ENCODE data around the gene COPS3.
"Not testable (repeated sequence)": the region's sequence is repeated elsewhere in the genome, so short reads cannot be mapped to it uniquely, and the experiment has no call there.

Gene COPS3

DNA sequence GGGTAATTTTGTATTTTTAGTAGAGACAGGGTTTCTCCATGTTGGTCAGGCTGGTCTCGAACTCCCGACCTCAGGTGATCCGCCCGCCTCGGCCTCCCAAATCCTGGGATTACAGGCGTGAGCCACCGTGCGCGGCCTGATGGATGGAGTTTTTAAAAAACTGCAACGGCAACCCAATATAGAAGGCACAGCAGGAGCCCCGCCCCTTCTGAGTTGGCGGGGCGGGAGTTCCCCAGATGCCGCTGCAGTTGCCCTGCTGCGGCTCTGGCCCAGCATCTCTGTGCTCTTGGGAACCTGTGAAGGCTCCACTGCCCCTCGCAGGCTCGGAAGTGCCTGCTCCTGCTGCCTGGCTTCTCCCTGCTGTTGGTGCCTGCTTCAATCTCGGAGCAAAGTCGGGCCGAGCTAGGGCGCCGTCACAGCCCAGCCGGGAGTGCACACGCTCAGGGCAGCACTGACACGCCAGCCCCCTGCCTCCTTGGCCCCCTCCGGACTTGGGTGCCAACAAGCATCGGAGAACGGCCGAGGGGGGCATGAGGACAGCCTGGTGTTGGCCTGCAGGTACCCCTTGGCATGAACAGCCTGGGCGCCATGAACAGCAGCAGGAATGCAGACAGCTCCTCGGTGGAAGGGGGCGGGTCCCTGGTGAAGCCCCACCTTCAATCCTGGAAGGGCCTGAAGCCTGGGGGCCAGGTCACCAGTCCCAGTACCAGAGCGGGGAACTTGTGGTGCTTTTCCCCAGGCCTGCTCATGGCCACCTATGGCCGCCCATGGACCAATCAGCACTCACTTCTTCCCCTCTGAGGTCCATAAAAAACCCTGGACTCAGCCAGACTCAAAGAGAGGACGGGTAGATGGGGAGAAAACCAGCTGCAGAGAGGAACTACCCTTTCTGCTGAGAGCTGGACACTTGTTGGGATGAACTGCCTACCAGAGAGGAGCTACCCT, 19.9 kb upstream of the COPS3 start:
- no peak for FAIRE-seq

DNA sequence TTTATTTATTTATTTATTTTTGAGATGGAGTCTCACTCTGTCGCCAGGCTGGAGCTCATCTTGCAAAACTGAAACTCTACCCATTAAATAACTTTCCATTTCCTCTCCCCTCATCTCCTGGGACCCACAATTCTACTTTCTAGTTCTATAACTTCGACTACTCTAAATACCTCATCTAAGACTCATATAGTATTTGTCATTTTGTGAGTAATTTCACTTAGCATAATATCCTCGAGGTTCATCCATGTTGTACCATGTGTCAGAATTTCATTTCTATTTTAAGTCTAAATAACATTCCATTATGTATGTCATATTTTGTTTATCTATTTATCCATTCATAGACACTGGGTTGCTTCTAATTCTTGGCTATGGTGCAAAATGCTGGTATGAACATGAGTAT, 17.1 kb upstream of the COPS3 start:
- FAIRE-seq = no peak

GRCh38 chr17:17297217-17297616, 16.2 kb upstream of the COPS3 start:
- FAIRE-seq = no peak

DNA sequence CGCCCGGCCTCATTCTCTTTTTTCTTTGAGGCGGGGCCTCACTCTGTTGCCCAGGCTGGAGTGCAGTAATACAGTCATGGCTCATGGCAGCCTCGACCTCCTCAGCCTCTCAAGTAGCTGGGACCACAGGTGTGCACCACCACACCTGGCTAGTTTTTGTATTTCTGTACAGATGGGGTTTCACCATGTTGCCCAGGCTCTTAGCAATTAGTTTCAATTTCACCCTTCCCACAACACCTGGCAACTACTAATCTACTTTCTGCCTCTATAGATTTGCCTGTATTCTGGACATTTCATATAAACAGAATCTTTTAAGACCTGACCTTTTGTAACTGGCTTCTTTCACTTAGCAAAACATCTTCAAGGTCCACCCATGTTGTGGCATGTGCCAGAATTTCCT, 14.1 kb upstream of the COPS3 start:
- no peak for FAIRE-seq

- no peak for FAIRE-seq
These were observed 8.7 kb upstream of the COPS3 start for GRCh38 chr17:17289701-17290100.

GRCh38 chr17:17289086-17289485, 8.0 kb upstream of the COPS3 start:
- FAIRE-seq = no peak

DNA sequence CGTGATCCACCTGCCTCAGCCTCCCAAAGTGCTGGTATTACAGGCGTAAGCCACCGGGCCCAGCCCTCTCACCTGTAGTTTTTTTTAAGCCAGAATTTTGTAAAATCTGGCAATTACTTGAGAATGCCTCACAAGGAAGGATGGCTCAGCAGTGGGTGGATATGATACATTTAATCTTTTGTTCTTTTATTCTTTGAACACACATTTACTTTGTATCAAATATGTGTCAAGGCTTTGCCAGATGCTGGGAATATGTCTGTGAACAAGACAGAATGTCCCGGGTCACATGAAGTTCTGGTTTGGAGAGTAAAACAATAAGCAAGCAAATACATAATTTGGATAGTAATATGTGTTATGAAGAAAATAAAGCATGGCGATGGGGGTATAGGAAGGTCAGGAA, 4.9 kb upstream of the COPS3 start:
- FAIRE-seq = no peak

- FAIRE-seq = no peak
These were observed 1.7 kb downstream of the COPS3 start for GRCh38 chr17:17279316-17279715.

DNA sequence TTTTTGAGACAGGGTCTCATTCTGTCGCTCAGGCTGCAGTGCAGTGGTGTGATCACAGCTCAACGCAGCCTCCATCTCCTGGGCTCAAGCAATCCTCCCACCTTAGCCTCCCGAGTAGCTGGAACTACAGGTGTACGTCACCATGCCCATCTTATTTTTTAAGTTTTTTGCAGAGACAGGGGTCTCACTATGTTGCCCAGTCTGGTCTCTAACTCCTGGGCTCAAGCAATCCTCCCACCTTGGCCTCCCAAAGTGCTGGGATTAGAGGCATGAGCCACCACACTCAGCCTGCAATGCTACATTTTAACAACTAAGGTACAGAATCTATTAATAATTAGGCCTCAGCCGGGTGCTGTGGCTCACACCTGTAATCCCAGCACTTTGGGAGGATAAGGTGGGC, 3.6 kb downstream of the COPS3 start:
- not testable (repeated sequence) for FAIRE-seq

GRCh38 chr17:17275971-17276370, 5.1 kb downstream of the COPS3 start:
- no peak for FAIRE-seq

GRCh38 chr17:17269926-17270773, 10.9 kb downstream of the COPS3 start:
- no peak for FAIRE-seq

GRCh38 chr17:17264430-17264829, 16.6 kb downstream of the COPS3 start:
- FAIRE-seq = no peak

DNA sequence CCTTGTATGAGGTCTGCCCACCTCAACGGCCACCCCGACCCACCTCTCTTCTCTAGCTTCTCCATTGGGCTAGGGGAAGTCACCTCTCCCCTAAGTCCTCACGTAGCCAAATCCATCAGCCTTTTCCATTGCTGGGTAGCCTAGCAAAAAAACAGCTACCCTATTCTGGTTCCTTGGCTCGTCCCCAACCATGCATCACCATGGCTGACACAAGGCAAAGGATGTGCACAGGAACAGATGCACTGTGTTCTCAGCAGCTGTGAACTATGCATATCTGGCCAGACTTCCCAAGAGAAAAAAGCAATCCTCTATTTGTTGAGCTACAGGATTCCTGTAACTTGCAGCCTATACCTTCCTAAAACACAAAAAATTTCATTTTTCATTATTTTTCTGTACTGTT, 22.0 kb downstream of the COPS3 start:
- no peak for FAIRE-seq

DNA sequence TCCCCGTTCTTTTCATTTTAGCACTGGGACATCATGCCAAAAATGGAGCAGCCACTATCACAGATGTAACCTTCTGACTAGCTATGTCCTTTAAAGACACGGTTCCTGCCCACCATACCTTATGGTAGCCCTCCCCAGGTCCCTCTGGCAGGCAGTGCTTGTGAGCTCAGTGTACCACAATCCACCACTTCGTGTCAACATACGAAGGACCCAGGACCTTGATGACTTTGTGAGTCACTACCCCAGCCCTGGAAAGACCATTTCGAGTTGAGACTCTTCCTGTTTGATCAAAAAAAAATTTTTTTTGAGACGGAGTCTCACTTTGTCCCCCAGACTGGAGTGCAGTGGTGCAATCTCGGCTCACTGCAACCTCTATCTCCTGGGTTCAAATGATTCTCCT, 23.0 kb downstream of the COPS3 start:
- FAIRE-seq = no peak

- FAIRE-seq = no peak
These were observed 24.7 kb downstream of the COPS3 start for GRCh38 chr17:17256316-17256715.

DNA sequence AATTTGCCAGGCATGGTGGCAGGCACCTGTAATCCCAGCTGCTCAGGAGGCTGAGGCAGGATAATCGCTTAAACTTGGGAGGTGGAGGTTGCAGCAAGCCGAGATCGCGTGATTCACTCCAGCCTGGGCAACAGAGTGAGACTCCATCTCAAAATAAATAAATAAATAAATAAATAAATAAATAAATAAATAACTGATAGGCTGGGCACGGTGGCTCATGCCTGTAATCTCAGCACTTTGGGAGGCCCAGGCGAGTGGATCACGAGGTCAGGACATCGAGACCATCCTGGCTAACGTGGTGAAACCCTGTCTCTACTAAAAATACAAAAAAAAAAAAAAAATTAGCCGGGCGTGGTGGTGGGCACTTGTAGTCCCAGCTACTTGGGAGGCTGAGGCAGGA, 25.4 kb downstream of the COPS3 start:
- FAIRE-seq = not testable (repeated sequence)

GRCh38 chr17:17254036-17254435, 27.0 kb downstream of the COPS3 start:
- no peak for FAIRE-seq

DNA sequence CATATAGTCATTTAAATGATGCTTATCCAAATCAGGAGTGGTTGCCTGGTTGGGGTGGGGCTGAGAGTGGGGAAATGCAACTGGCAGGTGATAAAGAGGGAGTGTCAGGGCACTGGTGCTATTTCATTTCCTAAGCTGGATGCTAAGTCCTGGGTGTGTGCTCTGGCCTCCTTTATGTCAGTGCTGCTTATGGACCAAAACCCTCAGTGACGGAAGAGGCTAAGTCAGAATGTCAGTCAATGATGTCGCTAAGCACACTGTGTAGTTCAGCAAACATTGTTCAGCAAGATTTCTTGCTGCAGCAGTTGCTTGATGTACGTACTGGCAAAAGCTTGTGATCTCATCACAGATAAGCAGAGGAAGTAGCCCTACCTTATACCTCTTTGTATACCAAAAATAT, 27.6 kb downstream of the COPS3 start:
- FAIRE-seq = no peak

- no peak for FAIRE-seq
These were observed 28.8 kb downstream of the COPS3 start for GRCh38 chr17:17252149-17252661.

- FAIRE-seq = no peak
These were observed 34.2 kb downstream of the COPS3 start for GRCh38 chr17:17246879-17247278.

GRCh38 chr17:17243163-17243562, 37.9 kb downstream of the COPS3 start:
- no peak for FAIRE-seq

GRCh38 chr17:17242246-17242645, 38.8 kb downstream of the COPS3 start:
- no peak for FAIRE-seq

GRCh38 chr17:17241656-17242055, 39.4 kb downstream of the COPS3 start:
- FAIRE-seq = no peak

- FAIRE-seq = no peak
These were observed 41.2 kb downstream of the COPS3 start for GRCh38 chr17:17239832-17240231.
